Thyroid gland (tissue), 4 donors: ENCODE data around the gene FREM3. TPM values are rescaled to one million over a fixed set of nuclear protein-coding genes. Genes with fewer than 3 reads are reported as not detected.
A peak's percentile ranks its signal among the peaks of the same experiment; 100 is the strongest.
"Not testable (repeated sequence)": the region's sequence is repeated elsewhere in the genome, so short reads cannot be mapped to it uniquely, and the experiment has no call there.

Experiments used
- DNase-seq, 2 donors: peaks; one replicate each; pipeline ENCODE4 v3.0.0-alpha.2; 2019
- H3K27ac ChIP-seq, 3 donors: fragments of 200-600 bp; sonication (generic); 1 replicate in 2 of 3; 2 replicates in 1 of 3; pipeline ENCODE4 v1.5.1; 2016 to 2019; ENCODE audit warnings: mild to moderate bottlenecking in 1 of 3, moderate library complexity in 1 of 3
- H3K27me3 ChIP-seq: fragments of 200-600 bp; sonication (generic); one replicate; pipeline ENCODE4 v1.5.1; 2019
- H3K36me3 ChIP-seq, 2 donors: fragments of 200-600 bp; sonication (generic); one replicate each; pipeline ENCODE4 v1.5.1; 2016 to 2019
- H3K4me1 ChIP-seq, 2 donors: fragments of 200-600 bp; sonication (generic); one replicate each; pipeline ENCODE4 v1.5.1; 2017 to 2019
- H3K4me3 ChIP-seq, 3 donors: fragments of 200-600 bp; sonication (generic); replicated peaks in 1 of 3; 1 replicate in 2 of 3; 2 replicates in 1 of 3; pipeline ENCODE4 v1.5.1; 2016; ENCODE audit warnings: mild to moderate bottlenecking in 1 of 3
- H3K9me3 ChIP-seq: fragments of 200-600 bp; sonication (generic); one replicate; pipeline ENCODE4 v1.5.1; 2017
- POLR2A ChIP-seq, 2 donors: fragments of 450-650 bp; IDR thresholded peaks; one replicate each; pipeline ENCODE4 v1.6.1; 2017; ENCODE audit warnings: antibody characterized with exemption in 2 of 2, mild to moderate bottlenecking in 2 of 2, moderate library complexity in 1 of 2
- WGBS, 2 donors: methylation state at CpG; one replicate each; pipeline ENCODE4 v1.1.5; 2017; 5-methylcytosine and 5-hydroxymethylcytosine counted together
- intact Hi-C: fragments of 100-400 bp; cut with DNase I; formaldehyde crosslinking; loops from one replicate; pipeline ENCODE4 v1.15.1; 2023
- total RNA-seq, 4 donors: library from RNA; depleted of rRNA; stranded (reverse); fragments of >200 nt; gene quantifications; one replicate each; pipeline ENCODE4 v1.2.3, GENCODE V29; 2016
- TF ChIP-seq, protein P1 (sequence below), 6 experiments: fragments of 200-600 bp in 3 of 6; fragments of 450-650 bp in 3 of 6; sonication (generic) in 3 of 6; IDR thresholded peaks; one replicate each; pipeline ENCODE4 v1.5.1; 2016 to 2019; ENCODE audit warnings: antibody characterized with exemption in 6 of 6, mild to moderate bottlenecking in 2 of 6, inconsistent platforms in 1 of 6, moderate library complexity in 1 of 6

FREM3 gene
- total RNA-seq, 4 donors from 2014 or later, result not detected

DNA sequence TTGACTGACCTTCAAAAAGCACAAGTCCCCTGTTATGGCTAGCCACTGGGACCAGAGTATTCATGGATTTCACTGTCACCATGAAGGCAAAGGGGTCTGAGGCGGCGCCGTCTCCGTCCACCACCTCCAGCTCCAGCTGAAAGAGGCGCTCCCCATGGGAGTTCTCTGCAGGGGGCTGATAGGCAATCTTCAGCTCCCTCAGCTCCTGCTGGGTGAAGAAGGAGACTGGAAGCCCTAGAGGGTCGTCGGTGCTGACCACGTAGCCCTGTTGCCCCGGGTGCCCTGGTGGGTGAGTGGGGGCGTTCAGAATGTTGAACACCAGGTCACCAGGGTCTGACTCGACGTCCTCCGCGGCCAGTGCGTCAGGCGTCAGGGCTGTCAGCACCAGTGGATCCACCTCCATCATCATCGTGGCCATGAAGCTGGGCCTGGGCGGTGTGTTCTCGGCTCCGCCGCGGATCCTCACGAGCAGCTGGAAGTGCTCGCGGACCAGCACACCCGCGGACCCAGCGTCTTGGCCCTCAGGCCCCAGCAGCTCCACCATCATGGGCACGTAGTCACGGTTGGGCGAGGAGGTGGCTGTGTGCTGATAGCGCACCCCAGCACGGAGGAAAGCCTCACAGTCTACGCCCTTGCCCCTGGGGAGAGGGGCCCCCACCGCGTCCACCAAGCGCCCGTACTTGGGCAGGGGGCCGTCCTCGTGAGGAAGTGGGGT is 987 bp downstream of the FREM3 start:
- intact Hi-C loops, result no loop called here
- peaks cover 12% of the 10 kb centered on the region for H3K27me3 ChIP-seq
- TF ChIP-seq POLR2A (IDR thresholded peaks at IDR 0.05), result no peak
- WGBS, 2 donors, result 47 to 89% methylated on average over 7 to 22 of the region's 40 CpGs
- H3K9me3 ChIP-seq, result no peaks in the 10 kb centered on the region
- no peak for DNase-seq
- peaks cover 13 to 16% of the 10 kb centered on the region in 2 donors for H3K4me1 ChIP-seq
- H3K36me3 ChIP-seq, result no peaks in the 10 kb centered on the region
- H3K4me3 ChIP-seq, result no peak overlapping the region
- H3K27ac ChIP-seq, result no peak overlapping the region

DNA sequence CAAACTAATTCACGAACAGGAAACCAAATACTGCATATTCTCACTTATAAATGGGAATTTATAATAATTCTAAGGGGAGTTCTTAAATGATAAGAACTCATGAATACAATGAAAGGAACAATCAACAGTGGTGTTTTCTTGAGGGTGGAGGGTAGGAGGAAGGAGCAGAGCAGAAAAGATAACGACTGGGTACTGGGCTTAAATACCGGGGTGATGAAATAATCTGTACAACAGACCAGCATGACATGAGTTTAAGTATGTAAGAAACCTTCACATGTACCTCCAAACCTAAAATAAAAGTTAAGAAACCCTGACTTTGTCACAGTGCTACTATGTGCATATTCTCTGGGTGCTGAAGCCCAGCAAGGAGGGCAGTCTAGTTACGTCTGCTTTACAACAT is 6.6 kb downstream of the FREM3 start:
- no peak overlapping the region for H3K27ac ChIP-seq
- intact Hi-C loops, result no loop called here
- H3K4me3 ChIP-seq, result no peak overlapping the region
- no peaks in the 10 kb centered on the region for H3K9me3 ChIP-seq
- H3K27me3 ChIP-seq, result no peaks in the 10 kb centered on the region
- no peak for DNase-seq
- TF ChIP-seq, protein P1, sequence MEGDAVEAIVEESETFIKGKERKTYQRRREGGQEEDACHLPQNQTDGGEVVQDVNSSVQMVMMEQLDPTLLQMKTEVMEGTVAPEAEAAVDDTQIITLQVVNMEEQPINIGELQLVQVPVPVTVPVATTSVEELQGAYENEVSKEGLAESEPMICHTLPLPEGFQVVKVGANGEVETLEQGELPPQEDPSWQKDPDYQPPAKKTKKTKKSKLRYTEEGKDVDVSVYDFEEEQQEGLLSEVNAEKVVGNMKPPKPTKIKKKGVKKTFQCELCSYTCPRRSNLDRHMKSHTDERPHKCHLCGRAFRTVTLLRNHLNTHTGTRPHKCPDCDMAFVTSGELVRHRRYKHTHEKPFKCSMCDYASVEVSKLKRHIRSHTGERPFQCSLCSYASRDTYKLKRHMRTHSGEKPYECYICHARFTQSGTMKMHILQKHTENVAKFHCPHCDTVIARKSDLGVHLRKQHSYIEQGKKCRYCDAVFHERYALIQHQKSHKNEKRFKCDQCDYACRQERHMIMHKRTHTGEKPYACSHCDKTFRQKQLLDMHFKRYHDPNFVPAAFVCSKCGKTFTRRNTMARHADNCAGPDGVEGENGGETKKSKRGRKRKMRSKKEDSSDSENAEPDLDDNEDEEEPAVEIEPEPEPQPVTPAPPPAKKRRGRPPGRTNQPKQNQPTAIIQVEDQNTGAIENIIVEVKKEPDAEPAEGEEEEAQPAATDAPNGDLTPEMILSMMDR (IDR thresholded peaks at IDR 0.05), result no peak
- no peak for TF ChIP-seq POLR2A (IDR thresholded peaks at IDR 0.05)
- WGBS, 2 donors, result 81 to 85% methylated on average over 4 of the region's 4 CpGs
- no peaks in the 10 kb centered on the region for H3K36me3 ChIP-seq
- no peaks in the 10 kb centered on the region for H3K4me1 ChIP-seq

DNA sequence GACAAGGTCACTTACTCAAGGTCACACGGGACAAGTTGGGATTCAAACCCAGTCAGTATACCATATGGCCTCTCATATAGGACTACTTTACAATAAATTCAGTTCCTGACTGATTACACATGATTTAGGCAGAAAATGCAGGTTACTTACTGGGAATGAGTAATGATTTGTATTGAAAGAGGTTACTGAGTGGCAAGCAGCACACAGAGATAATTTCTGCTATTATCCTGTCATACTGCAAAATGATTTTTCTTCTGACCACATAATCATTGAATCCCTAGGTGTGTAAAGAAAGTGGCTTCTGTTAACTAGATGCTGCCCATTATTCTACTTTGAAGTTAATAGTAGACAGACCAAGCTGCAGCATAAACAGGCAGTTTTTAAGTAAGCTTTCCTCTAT is 8.2 kb downstream of the FREM3 start:
- TF ChIP-seq, protein P1 (IDR thresholded peaks at IDR 0.05), result no peak
- TF ChIP-seq POLR2A (IDR thresholded peaks at IDR 0.05), result no peak
- no peak overlapping the region for H3K27ac ChIP-seq
- DNase-seq, result no peak
- H3K36me3 ChIP-seq, result no peaks in the 10 kb centered on the region
- WGBS, 2 donors, result 89 to 96% methylated on average over 1 of the region's 1 CpG
- no peak overlapping the region for H3K4me3 ChIP-seq
- H3K9me3 ChIP-seq, result no peaks in the 10 kb centered on the region
- intact Hi-C loops, result no loop called here
- no peaks in the 10 kb centered on the region for H3K4me1 ChIP-seq
- H3K27me3 ChIP-seq, result no peaks in the 10 kb centered on the region

DNA sequence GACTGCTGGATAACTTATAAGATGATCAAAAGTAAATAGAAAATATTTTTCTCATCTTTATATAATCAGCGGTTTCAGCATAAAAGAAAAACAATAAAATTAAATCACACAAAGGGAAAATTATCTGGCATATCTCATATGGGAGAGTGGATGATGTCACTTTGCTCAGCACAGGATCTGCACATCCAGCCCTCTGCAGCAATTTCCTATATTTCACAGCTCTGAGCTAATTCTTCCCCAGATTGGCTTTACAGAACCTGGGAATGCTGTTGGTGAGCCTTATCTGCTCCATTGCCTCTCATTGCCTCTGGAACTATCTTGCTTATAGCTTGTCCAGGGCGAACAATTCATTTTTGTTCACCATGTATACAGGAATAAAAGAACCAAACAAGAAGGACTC is 21.0 kb downstream of the FREM3 start:
- intact Hi-C loops, result no loop called here
- TF ChIP-seq, protein P1 (IDR thresholded peaks at IDR 0.05), result no peak
- no peak for TF ChIP-seq POLR2A (IDR thresholded peaks at IDR 0.05)
- H3K4me1 ChIP-seq, result no peaks in the 10 kb centered on the region
- H3K4me3 ChIP-seq, result no peak overlapping the region
- H3K27ac ChIP-seq, result no peak overlapping the region
- H3K27me3 ChIP-seq, result no peaks in the 10 kb centered on the region
- WGBS, 2 donors, result 86% methylated on average over 2 of the region's 2 CpGs
- no peaks in the 10 kb centered on the region for H3K9me3 ChIP-seq
- H3K36me3 ChIP-seq, result no peaks in the 10 kb centered on the region
- DNase-seq, result no peak

DNA sequence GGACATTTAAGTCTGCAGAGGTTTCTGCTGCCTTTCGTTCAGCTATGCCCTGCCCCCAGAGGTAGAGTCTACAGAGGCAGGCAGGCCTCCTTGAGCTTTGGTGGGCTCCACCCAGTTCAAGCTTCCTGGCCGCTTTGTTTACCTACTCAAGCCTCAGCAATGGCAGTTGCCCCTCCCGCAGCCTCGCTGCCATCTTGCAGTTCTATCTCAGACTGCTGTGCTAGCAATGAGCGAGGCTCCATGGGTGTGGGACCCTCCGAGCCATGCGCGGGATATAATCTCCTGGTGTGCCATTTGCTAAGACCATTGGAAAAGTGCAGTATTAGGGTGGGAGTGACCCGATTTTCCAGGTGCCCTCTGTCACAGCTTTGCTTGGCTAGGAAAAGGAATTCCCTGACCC is 26.8 kb downstream of the FREM3 start:
- H3K9me3 ChIP-seq, H3K4me1 ChIP-seq, H3K4me3 ChIP-seq, H3K36me3 ChIP-seq, DNase-seq, H3K27ac ChIP-seq, intact Hi-C loops, H3K27me3 ChIP-seq: not testable (repeated sequence)
- WGBS, 2 donors, result 96 to 98% methylated on average over 8 to 9 of the region's 9 CpGs

DNA sequence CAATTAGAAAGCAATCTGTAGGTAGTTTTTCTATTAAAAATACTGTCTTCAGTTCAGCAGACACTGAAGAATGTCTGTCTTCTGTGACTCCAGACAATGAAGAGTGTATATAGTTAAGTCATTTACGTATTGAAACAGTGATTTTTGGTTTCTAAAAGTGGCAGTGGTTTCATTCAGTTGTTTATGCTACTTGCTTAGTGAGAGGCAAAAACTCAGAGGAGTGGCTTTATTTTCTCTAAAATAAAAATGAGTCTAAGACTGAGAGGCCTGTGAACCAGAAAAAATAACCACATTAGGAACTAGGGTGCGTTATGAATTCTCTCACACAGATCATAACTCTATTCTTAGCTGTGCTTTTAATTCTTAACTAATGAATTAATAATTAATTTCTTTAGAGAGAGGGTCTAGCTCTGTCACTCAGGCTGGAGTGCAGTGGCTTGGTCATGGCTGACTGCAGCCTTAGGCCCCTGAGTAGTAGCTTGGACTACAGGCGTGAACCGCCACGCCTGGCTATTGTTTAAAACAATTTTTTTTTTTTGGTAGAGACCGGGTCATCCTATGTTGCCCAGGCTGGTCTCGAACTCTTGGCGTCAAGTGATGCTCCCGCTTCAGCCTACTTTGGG is 31.4 kb downstream of the FREM3 start:
- Histone ChIP-seq H3K36me3 (no peaks in the 10 kb centered on the region), H3K9me3 (no peaks in the 10 kb centered on the region), H3K27me3 (no peaks in the 10 kb centered on the region), H3K27ac (peak overlapping the region in 2 of 3 donors; percentile 17 to 57), H3K4me1 (peaks cover 6 to 14% of the 10 kb centered on the region in 2 donors), H3K4me3 (no peak overlapping the region)
- intact Hi-C loops, result no loop called here
- WGBS, 2 donors, result 73 to 84% methylated on average over 9 of the region's 9 CpGs
- TF ChIP-seq POLR2A (IDR thresholded peaks at IDR 0.05), result no peak
- TF ChIP-seq, protein P1 (IDR thresholded peaks at IDR 0.05), result no peak
- DNase-seq, result peak in 1 of 2 donors; percentile 1
